MCF 10A (cell line): ENCODE results near the gene ELF3. TPM values are rescaled to one million over a fixed set of nuclear protein-coding genes. Genes with fewer than 3 reads are reported as not detected.

Experiments
- BruUV-seq: library from RNA; stranded (reverse); fragments of 400-500 nt; replicated peaks from 2 replicates; lab custom pipeline; 2021; lab: Mats Ljungman, UMichigan
- CTCF ChIA-PET: fragments of 300-600 bp; sonication (Branson Sonifier 250); formaldehyde crosslinking; extraction: SDS; loops from one replicate; lab custom pipeline; 2021; ENCODE audit warnings: antibody characterized with exemption, inconsistent platforms; lab: Yijun Ruan, JAX
- POLR2A ChIA-PET: fragments of 300-600, 350-650 bp; sonication (Branson Sonifier 250); formaldehyde crosslinking; extraction: SDS; loops from one replicate; lab custom pipeline; 2020; ENCODE audit warnings: antibody characterized with exemption, inconsistent platforms; lab: Yijun Ruan, JAX
- DNase-seq: peaks from one replicate; pipeline ENCODE4 v3.0.0-alpha.2; 2018; ENCODE audit not compliant: unreplicated experiment
- H3K27ac Mint-ChIP-seq: one replicate; pipeline ENCODE4 v1.8.0; 2022; ENCODE audit warnings: mild to moderate bottlenecking, low read depth, mixed read lengths; ENCODE audit not compliant: unreplicated experiment
- H3K27me3 Mint-ChIP-seq: one replicate; pipeline ENCODE4 v1.8.0; 2022; ENCODE audit warnings: mixed read lengths; ENCODE audit not compliant: insufficient read depth, unreplicated experiment
- H3K36me3 Mint-ChIP-seq: one replicate; pipeline ENCODE4 v1.8.0; 2022; ENCODE audit warnings: mild to moderate bottlenecking, moderate library complexity, mixed read lengths; ENCODE audit not compliant: insufficient read depth, unreplicated experiment
- H3K4me1 Mint-ChIP-seq: one replicate; pipeline ENCODE4 v1.8.0; 2022; ENCODE audit warnings: mixed read lengths; ENCODE audit not compliant: insufficient read depth, unreplicated experiment
- H3K4me3 Mint-ChIP-seq: one replicate; pipeline ENCODE4 v1.8.0; 2022; ENCODE audit warnings: mild to moderate bottlenecking, moderate library complexity, mixed read lengths; ENCODE audit not compliant: unreplicated experiment
- H3K9me3 Mint-ChIP-seq: one replicate; pipeline ENCODE4 v1.8.0; 2022; ENCODE audit warnings: mixed read lengths; ENCODE audit not compliant: unreplicated experiment
- intact Hi-C: fragments of 100-400 bp; cut with micrococcal nuclease; formaldehyde crosslinking; loops from 2 replicates; pipeline ENCODE4 v1.14.1; 2022
- total RNA-seq: library from RNA; stranded (reverse); gene quantifications from 2 replicates; pipeline ENCODE4 v1.2.3, GENCODE V29; 2022
- TF ChIP-seq, protein P1 (sequence below): fragments of 200-600 bp; IDR thresholded peaks from one replicate; pipeline ENCODE4 v1.8.0; 2022; ENCODE audit warnings: antibody characterized with exemption, mild to moderate bottlenecking; ENCODE audit not compliant: unreplicated experiment

ELF3 gene
- total RNA-seq, 1 experiment from 2014 or later: 0.33 TPM

DNA sequence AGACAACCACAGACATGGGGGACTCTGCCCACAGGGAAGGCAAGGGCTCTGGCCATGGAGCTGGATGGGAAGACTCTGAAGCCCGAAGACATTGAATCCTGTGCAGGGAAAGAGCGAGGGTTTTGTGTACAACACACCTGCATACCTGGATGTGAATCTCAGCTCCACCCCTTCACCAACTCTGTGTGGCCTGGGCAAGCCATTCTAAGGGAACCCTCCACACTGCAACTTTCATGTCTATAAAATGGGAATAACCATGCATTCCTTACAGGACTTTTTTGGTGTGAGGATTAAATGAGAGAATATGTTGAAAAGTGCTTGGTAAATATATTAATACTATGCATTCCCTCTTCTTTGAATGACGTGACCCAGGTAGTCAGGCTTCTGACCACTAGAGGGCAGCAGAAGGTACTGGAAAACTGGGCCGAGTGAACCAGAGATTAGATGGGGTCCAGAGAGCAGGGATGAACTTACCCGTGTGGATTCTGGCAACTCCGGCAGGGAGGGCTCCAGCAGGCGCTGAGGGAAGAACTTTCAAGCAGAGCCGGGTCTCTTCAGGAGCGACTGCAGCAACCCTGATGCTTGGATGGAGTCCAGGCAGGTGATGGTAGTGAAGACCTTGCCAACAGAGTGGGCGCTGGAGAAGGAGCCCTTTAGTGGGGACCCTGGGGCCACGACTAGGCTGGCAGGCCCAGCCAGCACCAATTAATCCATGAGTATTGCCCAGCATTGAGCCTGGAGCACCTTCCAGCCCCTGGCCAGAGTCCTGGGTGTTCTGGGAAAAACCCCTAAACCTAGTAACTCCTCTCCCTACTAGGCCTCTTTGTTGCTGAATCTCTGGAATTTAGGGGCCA, 834 bp upstream of the ELF3 start:
- ChIA-PET POLR2A (interaction anchor here (0.8 to 4.2 kb wide), 8 partner anchors 9 to 112 kb away, joined by 3 to 35 read pairs (median 5); no protein-coding TSS in a partner anchor), CTCF (interaction anchor here (0.6 to 22.6 kb wide), 40 partner anchors 8 to 1959 kb away, joined by 3 to 1380 read pairs (median 4); partner anchors contain the start of genes GPR37L1, SHISA4 and UBE2T)
- Mint-ChIP-seq H3K9me3 (no peaks in the 10 kb centered on the region), H3K36me3 (peaks cover 33% of the 10 kb centered on the region), H3K4me1 (peaks cover 26% of the 10 kb centered on the region), H3K4me3 (no peak overlapping the region), H3K27me3 (no peaks in the 10 kb centered on the region), H3K27ac (no peak overlapping the region)
- TF ChIP-seq, protein P1, sequence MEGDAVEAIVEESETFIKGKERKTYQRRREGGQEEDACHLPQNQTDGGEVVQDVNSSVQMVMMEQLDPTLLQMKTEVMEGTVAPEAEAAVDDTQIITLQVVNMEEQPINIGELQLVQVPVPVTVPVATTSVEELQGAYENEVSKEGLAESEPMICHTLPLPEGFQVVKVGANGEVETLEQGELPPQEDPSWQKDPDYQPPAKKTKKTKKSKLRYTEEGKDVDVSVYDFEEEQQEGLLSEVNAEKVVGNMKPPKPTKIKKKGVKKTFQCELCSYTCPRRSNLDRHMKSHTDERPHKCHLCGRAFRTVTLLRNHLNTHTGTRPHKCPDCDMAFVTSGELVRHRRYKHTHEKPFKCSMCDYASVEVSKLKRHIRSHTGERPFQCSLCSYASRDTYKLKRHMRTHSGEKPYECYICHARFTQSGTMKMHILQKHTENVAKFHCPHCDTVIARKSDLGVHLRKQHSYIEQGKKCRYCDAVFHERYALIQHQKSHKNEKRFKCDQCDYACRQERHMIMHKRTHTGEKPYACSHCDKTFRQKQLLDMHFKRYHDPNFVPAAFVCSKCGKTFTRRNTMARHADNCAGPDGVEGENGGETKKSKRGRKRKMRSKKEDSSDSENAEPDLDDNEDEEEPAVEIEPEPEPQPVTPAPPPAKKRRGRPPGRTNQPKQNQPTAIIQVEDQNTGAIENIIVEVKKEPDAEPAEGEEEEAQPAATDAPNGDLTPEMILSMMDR: peak; percentile 97
- DNase-seq: peak; percentile 95
- BruUV-seq: no TSS peak
- intact Hi-C loops: loop anchor here (1.0 kb wide), 3 partner anchors 82 to 126 kb away; no protein-coding TSS in a partner anchor

DNA sequence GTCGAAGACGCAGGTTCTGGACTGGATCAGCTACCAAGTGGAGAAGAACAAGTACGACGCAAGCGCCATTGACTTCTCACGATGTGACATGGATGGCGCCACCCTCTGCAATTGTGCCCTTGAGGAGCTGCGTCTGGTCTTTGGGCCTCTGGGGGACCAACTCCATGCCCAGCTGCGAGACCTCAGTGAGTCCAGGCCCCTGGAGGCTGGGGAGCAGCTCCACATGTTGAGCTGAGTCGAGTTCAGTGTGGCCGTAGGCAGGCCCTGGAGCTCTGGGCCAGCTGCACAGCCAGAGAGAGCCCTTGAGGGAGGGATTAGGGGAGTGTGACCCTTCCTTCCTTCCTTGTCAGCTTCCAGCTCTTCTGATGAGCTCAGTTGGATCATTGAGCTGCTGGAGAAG, 1.6 kb downstream of the ELF3 start:
- BruUV-seq: no TSS peak
- Mint-ChIP-seq H3K27me3 (peaks cover 12% of the 10 kb centered on the region), H3K4me1 (peaks cover 31% of the 10 kb centered on the region), H3K36me3 (peaks cover 9% of the 10 kb centered on the region), H3K9me3 (no peaks in the 10 kb centered on the region), H3K27ac (no peak overlapping the region), H3K4me3 (no peak overlapping the region)
- TF ChIP-seq, protein P1: no peak
- ChIA-PET CTCF (interaction anchor here (0.6 to 22.6 kb wide), 14 partner anchors 11 to 531 kb away, joined by 3 to 1380 read pairs (median 4); partner anchors contain the start of gene GPR37L1), POLR2A (interaction anchor here (0.7 to 2.0 kb wide), 4 partner anchors 12 to 133 kb away, joined by 3 to 9 read pairs (median 4); partner anchors contain the start of gene ARL8A)
- intact Hi-C loops: no loop called here
- DNase-seq: no peak

DNA sequence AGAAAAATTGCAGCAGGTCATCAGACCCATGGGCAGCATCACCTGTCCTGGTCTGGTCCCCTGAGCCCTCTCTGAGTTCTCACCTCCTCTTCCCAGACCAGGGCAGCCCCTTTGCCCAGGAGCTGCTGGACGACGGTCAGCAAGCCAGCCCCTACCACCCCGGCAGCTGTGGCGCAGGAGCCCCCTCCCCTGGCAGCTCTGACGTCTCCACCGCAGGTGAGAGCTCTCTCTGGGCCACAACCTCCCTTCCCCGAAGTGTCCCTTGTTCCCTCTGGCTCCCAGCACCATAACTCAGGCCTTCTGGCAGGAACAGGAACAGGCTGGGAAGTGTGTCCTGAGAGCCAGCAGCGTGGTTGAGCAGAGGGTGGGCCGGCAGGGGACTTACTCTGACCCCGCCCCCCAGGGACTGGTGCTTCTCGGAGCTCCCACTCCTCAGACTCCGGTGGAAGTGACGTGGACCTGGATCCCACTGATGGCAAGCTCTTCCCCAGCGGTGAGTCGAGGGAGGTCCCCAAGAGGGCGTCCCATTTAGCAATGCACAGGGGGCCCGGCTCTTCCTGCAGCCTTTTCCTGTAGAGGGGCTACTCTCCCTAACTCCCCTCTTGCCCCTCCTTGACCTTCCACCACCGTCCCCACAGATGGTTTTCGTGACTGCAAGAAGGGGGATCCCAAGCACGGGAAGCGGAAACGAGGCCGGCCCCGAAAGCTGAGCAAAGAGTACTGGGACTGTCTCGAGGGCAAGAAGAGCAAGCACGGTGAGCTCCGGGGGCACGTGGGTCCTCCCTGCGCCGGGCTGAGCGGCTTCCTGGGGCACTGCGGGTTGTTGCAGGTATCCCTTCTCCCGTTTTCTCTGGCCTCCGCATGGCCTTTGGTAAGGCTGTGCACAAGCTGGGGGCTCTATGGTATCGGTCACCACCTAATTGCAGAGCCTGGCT, 2.4 kb downstream of the ELF3 start:
- TF ChIP-seq, protein P1: no peak
- intact Hi-C loops: no loop called here
- H3K27me3 Mint-ChIP-seq: peaks cover 13% of the 10 kb centered on the region
- no peaks in the 10 kb centered on the region for H3K9me3 Mint-ChIP-seq
- no peak overlapping the region for H3K27ac Mint-ChIP-seq
- BruUV-seq: no TSS peak
- ChIA-PET POLR2A (interaction anchor here (0.6 to 2.9 kb wide), 6 partner anchors 12 to 411 kb away, joined by 4 to 12 read pairs (median 6); no protein-coding TSS in a partner anchor), CTCF (interaction anchor here (0.8 to 22.6 kb wide), 12 partner anchors 11 to 112 kb away, joined by 3 to 1380 read pairs (median 4); partner anchors contain the start of gene GPR37L1)
- peaks cover 6% of the 10 kb centered on the region for H3K36me3 Mint-ChIP-seq
- DNase-seq: no peak
- no peak overlapping the region for H3K4me3 Mint-ChIP-seq
- H3K4me1 Mint-ChIP-seq: peaks cover 25% of the 10 kb centered on the region
